Measurements from ENCODE around the gene FTL.

FTL gene

DNA sequence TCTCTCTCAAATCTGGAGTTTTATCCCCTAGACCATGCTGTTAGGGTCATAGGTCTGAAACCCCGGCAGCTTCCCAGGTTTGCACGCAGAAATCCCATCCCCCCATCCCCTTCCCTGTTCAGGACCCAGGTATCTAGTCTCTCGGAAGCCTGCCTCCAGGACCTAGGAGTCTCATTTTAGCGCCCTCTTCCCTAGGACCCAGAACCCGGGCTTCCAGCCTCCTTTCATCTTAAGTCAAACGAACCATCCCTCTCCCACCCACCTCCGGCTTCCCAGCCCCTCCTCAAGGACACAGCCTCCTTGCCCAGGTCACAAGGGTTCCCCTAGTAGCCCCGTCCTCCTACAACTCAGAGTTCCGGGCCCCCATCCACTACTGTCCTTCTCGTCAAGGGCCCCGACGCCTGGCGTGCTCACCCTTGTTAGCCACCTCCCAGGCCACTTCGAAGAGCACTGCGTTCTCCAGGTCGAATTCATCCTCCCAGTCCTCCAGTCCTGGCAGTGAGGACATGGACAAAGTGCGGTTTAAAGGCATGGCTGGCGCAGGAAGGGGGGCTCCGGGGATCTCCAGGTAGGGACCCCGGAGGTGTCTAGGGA is 27.6 kb downstream of the FTL start:
- no peak for DNase-seq (ENCODE audit: low read depth)

DNA sequence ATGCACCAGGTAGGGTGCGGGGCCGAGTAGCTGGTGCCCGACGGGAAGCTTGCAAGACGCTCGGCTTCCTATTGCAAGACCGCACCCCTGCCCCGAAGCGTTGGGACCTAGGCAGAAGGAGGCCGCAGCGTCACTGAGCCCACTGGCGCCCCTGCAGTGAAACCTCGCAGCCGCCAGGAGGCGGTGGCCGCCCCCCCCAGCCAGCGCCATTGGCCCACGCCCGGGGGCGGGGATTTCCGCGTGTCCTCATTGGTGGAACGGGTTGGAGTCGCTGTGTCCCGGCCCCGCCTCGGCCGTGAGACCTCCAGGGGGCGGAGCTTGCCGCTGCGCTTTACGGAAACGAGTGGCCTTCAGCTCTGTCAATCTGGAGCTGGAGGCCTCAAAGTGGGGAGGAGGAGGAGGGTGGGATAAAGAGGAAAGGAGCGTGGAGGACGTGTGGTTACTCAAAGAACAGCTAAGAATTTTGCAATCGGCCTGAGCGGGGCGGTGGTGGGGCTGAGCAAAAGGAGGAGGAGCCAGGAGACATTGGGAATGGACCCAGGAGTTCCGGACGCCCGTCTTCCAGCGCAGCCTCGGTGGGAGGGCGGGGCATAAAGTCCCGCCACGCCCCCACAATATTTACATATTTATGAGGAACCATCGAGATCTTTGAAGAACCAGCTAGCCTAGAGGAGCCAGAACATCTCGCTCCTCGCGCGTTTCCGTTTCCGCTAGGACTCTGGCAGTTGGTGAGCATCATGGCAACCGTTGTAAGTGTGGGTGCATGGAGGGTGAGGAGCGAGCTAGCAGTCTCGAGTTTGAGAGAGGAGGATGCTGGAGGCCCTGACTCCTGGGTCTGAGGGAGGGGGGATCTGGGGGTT is 28.3 kb downstream of the FTL start, which contains the start of the genes GYS1 and RUVBL2:
GYS1 (minus strand) TSS at position 135 of the 860 bp plus-strand sequence. CDS start 197 bp downstream, outside the sequence.
RUVBL2 (plus strand) TSS at position 713 of the 860 bp plus-strand sequence; CDS start at position 738, 25 bp downstream.
- peak; percentile 100 for DNase-seq (ENCODE audit: low read depth)

DNA sequence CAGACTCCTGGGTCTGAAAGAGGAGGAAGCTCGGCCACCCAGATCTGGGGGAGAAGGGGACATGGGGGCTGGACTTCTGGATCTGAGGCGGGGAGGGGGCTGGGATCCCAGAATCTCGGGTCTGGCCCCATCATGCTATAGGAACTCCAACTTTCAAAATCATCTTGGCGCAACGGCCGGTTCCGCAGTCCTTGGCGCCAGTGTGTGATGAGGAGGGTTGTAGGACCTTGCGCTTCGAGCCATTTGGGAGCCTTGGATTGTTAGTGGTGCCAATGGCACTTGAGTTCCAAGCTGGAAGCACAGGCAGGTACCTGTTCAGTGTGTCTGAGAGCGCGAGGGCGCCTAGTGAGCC is 28.9 kb downstream of the FTL start:
- DNase-seq (ENCODE audit: low read depth) = no peak

DNA sequence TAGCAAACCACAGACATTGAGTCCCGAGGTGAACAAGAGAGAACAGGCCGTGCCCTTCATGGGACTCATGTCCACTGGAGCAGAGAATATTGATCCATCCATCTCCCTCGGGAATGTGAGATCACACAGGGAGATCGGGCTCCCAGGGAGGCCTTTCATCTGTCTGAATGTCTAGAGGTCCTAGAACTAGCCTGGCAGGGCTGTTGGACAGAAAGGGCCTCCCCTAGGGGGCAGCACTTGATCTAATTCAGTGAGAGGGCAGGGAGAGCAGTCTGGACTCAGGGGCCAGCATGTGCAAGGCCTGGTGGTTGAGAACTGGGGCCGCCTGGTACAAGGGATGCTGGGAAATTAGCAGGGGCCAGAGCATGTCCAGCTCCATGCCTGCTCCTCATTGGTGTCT is 32.9 kb downstream of the FTL start:
- no peak for DNase-seq (ENCODE audit: low read depth)

DNA sequence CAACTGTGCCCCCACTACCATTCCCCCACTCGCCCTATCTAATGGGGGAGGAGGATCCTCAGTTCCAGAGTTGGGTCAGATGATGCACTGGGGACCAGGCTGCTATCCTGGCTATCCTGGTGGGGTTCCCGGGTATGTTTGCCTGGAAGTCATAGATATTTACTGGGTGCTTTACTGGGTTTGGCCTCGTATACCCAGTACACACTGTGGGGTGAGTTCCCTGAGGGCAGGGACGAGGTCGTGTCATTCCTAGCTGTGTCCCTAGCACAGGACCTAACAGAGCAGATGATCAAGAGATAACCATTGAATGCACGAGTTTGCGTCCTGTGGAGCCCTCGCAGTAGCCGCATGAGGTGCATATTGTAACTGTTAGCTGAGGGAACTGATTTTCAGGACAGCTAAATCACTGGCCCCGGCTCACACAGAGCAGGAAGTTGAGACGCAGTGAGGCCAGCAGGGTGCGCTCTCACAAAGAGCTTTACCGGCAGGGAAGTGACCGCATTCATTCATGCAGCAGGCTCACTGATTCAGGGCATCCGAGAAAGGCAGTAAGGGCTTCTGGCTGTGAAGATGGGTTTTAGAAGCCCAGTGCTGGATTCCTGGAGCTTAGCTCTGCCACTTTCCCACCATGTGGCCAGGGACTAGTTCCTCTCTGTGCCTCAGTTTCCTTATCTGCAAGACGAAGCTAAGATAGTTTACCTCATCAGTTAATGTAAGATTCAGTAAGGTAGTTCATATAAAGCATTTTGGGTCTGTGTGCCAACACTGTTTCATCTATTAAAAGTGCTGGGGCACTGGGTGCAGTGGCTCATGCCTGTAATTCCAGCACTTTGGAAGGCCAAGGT is 34.6 kb downstream of the FTL start:
- no peak for DNase-seq (ENCODE audit: low read depth)

DNA sequence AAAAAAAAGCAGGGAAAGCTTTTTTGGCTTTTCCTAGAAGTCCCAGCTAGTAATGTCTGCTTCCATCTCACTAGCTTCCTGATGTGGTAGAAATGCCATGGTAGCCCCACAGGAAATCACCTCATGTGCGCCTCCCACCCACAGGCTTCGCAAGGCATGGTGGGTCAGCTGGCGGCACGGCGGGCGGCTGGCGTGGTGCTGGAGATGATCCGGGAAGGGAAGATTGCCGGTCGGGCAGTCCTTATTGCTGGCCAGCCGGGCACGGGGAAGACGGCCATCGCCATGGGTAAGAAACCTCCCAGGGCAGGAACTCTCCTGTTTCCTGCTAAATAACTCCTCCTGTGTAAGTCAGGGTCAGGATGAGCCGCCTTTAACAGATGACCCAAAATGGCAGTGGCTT is 39.0 kb downstream of the FTL start:
- DNase-seq (ENCODE audit: low read depth) = no peak

DNA sequence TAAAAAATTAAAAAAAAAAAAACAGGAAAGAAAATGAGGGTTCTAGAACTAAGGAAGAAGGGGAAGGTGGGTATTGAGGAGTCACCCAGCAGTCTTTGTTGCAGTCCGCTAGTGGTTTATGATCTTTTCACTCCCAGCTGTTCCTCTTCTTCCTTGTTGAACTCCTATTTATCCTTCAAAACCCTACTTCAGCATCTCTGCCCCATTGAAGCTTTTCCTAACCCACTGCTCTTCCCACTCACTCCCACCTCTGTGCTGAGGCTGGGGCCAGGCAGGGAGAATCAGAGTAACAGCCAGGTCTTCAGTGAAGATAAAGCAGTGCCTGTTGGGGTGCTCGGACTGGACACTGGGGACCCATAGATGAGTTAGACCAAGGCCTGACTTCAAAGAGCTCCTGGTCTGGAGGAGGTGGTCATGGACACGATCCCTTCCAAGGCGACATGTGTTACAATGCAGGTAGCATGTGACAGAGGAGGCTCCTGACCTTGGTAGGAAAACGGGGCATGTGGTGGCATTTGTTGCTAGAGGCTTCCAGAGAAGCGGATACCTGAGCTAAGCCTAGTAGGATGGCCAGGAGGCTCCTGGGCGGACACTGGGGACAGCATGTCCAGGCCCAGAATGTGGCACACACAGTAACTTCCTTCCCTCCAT is 40.0 kb downstream of the FTL start:
- DNase-seq (ENCODE audit: low read depth) = no peak

DNA sequence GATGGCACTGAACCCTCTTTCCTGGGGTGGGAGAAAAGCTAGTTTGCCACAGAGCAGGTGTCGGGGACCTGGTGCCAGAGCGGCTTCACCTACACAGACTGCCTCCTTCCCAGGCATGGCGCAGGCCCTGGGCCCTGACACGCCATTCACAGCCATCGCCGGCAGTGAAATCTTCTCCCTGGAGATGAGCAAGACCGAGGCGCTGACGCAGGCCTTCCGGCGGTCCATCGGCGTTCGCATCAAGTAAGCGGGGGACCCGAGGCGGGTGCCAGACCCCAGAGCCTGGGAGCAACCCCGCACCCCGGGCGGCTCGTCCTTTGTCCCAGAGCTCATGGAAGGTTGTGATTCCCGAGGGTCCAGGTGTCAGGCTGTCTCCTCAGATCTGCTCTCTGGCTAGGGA is 41.8 kb downstream of the FTL start:
- no peak for DNase-seq (ENCODE audit: low read depth)

DNA sequence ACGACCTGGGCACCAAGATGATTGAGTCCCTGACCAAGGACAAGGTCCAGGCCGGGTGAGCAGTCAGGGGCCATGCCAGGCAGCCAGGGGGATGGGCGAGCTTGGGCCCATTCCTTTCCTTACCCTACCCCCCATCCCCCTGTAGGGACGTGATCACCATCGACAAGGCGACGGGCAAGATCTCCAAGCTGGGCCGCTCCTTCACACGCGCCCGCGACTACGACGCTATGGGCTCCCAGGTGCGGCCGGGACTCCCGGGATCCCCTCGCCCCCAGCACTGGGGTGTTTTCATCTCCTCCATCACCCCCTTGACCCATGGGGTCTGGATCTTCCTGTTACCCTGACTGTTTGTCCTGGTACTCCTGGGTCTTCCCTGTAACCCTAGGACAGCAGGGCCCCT is 44.7 kb downstream of the FTL start:
- no peak for DNase-seq (ENCODE audit: low read depth)

DNA sequence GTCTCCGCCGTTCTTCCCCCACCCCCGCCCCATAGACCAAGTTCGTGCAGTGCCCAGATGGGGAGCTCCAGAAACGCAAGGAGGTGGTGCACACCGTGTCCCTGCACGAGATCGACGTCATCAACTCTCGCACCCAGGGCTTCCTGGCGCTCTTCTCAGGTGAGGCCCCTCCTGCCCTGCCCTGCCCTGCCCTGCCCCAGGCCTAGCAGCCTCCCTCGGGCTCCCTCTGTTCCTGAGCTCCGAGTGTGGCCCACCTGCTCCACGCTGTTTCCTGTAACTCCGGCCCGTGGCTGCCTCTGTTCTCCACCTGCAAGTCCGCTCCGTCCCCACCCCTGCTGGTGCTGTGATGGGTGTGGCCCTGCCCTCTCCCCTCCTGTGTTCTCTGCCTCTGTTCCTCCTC is 45.3 kb downstream of the FTL start:
- no peak for DNase-seq (ENCODE audit: low read depth)

DNA sequence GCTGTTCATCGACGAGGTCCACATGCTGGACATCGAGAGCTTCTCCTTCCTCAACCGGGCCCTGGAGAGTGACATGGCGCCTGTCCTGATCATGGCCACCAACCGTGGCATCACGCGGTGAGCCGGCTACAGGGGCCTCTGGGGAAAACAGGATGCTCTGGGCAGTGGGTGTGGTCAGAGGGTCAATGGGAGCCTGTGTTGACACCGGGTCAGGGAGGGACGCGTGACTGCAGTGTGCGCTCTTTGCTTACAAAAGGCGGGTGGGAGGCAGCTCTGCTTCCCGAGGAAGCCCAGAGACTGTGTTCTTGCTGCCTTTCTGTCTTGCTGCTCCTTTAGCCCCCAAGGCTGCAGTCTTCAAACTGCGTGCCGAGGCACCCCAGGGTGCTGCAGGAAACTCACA is 46.1 kb downstream of the FTL start:
- no peak for DNase-seq (ENCODE audit: low read depth)

DNA sequence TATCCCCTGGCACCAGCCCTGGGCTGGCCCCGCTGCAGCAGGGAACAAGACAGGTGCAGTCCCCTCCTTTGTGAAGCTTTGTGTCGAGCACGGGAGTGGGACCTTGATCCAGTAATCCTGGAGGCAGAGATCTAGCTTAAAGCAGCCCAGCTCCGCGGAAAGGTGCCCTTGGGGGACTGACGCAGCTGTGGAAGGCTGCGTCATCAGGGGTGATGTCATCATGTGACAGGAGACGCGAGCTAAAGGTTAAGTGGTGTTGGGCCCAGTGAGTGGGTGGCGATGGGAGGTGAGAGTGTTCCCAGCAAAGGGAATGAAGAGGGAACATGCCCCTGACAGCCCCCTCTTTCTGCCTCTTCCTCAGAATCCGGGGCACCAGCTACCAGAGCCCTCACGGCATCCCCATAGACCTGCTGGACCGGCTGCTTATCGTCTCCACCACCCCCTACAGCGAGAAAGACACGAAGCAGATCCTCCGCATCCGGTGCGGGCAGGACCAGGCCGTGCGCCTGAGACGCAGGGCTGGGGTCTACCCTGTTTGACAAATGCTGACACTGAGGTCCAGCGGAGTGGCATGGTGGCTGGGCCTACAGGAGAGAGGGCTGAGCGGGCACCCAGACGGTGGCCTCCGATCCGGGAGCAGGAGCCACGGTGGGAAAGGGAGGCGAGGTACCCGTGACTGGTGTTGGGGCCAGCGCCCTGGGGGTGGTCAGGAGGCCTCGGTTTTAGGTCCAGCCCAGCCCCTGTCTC is 49.2 kb downstream of the FTL start:
- DNase-seq (ENCODE audit: low read depth) = no peak

DNA sequence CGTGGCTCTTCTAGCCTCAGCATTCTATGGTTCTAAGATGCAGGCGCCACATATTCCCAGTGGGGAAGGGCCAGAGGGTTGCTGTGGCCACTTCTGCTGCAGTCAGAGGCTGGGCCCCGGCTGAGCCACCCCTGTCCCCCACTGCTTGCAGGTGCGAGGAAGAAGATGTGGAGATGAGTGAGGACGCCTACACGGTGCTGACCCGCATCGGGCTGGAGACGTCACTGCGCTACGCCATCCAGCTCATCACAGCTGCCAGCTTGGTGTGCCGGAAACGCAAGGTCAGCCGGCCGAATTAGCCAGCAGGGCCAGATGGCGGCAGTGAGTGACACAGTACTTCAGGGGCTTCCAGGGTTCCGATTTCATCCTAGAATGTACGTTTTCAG is 49.8 kb downstream of the FTL start:
- no peak for DNase-seq (ENCODE audit: low read depth)

DNA sequence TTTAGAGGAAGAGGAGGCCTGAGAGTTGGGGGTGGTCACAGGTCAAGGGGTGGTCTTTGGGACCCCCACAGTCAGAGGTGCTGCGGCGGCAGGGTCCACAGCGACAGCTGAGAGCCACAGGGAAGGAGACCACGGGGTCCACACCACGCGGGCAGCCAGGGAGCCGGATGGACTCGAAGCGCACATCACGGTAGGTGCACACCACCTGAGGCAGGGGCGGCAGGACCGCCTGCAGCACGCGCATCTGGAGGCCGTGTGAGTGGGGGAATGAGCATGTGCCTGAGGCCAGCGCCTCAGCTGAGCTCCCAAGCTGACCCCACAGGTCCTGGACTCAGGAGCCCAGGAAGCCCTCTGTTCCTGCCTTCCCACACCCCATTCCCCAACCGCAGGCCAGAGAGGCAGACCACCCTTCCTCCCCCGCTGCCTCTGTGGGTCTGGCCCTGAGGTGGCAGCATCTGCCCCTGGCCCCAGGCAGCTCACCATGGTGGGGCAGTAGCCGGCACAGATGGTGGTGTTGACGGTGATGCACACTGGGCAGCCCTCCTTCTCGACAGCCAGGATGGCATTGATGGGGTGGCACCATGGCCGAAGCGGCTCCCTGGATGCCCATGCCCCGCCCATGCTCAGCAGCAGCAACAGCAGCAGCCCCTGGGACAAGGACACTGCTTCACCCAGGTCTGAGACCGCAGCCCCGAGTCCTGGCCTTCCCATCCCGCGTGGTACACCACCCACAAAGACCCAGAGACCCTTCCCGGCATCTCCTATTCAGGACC is 51.1 kb downstream of the FTL start:
- DNase-seq (ENCODE audit: low read depth) = no peak

All from CMK (cell line).